ENCODE measurements around the gene ZNF358. TPM values are rescaled to one million over a fixed set of nuclear protein-coding genes. Genes with fewer than 3 reads are reported as not detected.
A peak's percentile ranks its signal among the peaks of the same experiment; 100 is the strongest.

ZNF358 gene
- 14.6 TPM for total RNA-seq

GRCh38 chr19:7515645-7516151 is at the start of gene ZNF358:
TSS of gene ZNF358 (plus strand) at chr19:7516103. CDS start at chr19:7519243, 3,140 bp downstream.
- Histone ChIP-seq H3K9me3 (ENCODE audit: control insufficient read depth in 3 of 3, low read length in 3 of 3) (no peaks in the 10 kb centered on the region), H3K36me3 (ENCODE audit: control insufficient read depth in 3 of 3, insufficient read depth in 3 of 3, low read length in 3 of 3) (peaks cover 0 to 4% (median 3%) of the 10 kb centered on the region in 3 donors), H3K4me3 (ENCODE audit: low read length in 3 of 3) (peak within 1 kb of the TSS; percentile 78 to 79 (median 79)), H3K27ac (ENCODE audit: low read depth, low read length) (peak within 1 kb of the TSS; percentile 73), H3K4me1 (ENCODE audit: control insufficient read depth in 3 of 3, insufficient read depth in 3 of 3, low read length in 3 of 3) (peaks cover 7 to 19% (median 18%) of the 10 kb centered on the region in 3 donors), H3K9ac (ENCODE audit: low read depth in 1 of 3, low read length in 3 of 3) (peak within 1 kb of the TSS; percentile 92 to 98 (median 94)), H3K27me3 (ENCODE audit: control insufficient read depth in 3 of 3, insufficient read depth in 3 of 3, low read length in 3 of 3) (no peaks in the 10 kb centered on the region)

GRCh38 chr19:7467009-7467989 is 48.6 kb upstream of the ZNF358 start:
- peaks cover 37 to 51% (median 44%) of the 10 kb centered on the region in 3 donors for H3K36me3 ChIP-seq (ENCODE audit: control insufficient read depth in 3 of 3, insufficient read depth in 3 of 3, low read length in 3 of 3)
- no peaks in the 10 kb centered on the region for H3K4me1 ChIP-seq (ENCODE audit: control insufficient read depth in 3 of 3, insufficient read depth in 3 of 3, low read length in 3 of 3)
- H3K27ac ChIP-seq (ENCODE audit: low read depth, low read length), result no peak overlapping the region
- H3K4me3 ChIP-seq (ENCODE audit: low read length in 3 of 3), result no peak overlapping the region
- H3K9ac ChIP-seq (ENCODE audit: low read depth in 1 of 3, low read length in 3 of 3), result no peak overlapping the region
- no peaks in the 10 kb centered on the region for H3K9me3 ChIP-seq (ENCODE audit: control insufficient read depth in 3 of 3, low read length in 3 of 3)
- no peaks in the 10 kb centered on the region for H3K27me3 ChIP-seq (ENCODE audit: control insufficient read depth in 3 of 3, insufficient read depth in 3 of 3, low read length in 3 of 3)

- Histone ChIP-seq H3K36me3 (ENCODE audit: control insufficient read depth in 3 of 3, insufficient read depth in 3 of 3, low read length in 3 of 3) (peaks cover 27 to 41% (median 35%) of the 10 kb centered on the region in 3 donors), H3K27me3 (ENCODE audit: control insufficient read depth in 3 of 3, insufficient read depth in 3 of 3, low read length in 3 of 3) (no peaks in the 10 kb centered on the region), H3K9ac (ENCODE audit: low read depth in 1 of 3, low read length in 3 of 3) (no peak overlapping the region), H3K4me1 (ENCODE audit: control insufficient read depth in 3 of 3, insufficient read depth in 3 of 3, low read length in 3 of 3) (no peaks in the 10 kb centered on the region), H3K4me3 (ENCODE audit: low read length in 3 of 3) (no peak overlapping the region), H3K9me3 (ENCODE audit: control insufficient read depth in 3 of 3, low read length in 3 of 3) (no peaks in the 10 kb centered on the region), H3K27ac (ENCODE audit: low read depth, low read length) (no peak overlapping the region)
These were observed 47.1 kb upstream of the ZNF358 start for GRCh38 chr19:7468840-7469239.

DNA sequence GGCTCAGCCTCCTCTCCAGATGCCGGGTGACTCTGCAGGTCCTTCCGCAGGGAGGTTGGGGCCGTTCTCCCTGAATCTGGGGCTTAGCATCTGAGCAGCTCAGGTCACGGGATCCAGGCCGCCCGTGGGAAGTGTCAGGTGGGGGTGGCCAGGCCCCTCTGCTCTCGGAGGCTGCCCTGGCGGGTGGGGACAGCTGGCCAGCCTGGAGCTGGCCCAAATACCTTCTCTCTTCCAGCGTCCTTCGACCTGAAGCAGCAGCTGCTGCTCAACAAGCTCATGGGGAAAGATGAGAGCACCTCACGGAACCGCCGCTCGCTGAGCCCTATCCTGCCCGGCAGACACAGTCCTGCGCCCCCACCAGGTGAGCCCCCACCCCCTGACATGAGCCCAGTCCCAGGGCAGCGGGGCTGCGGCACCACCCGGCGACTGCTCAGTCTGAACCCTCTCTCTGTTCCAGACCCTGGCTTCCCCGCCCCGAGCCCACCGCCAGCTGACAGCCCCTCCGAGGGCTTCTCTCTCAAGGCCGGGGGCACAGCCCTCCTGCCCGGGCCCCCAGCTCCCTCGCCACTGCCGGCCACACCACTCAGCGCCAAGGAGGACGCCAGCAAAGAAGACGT is 46.1 kb upstream of the ZNF358 start:
- Histone ChIP-seq H3K4me1 (ENCODE audit: control insufficient read depth in 3 of 3, insufficient read depth in 3 of 3, low read length in 3 of 3) (no peaks in the 10 kb centered on the region), H3K9ac (ENCODE audit: low read depth in 1 of 3, low read length in 3 of 3) (no peak overlapping the region), H3K27ac (ENCODE audit: low read depth, low read length) (no peak overlapping the region), H3K4me3 (ENCODE audit: low read length in 3 of 3) (no peak overlapping the region), H3K36me3 (ENCODE audit: control insufficient read depth in 3 of 3, insufficient read depth in 3 of 3, low read length in 3 of 3) (peaks cover 21 to 35% (median 29%) of the 10 kb centered on the region in 3 donors), H3K27me3 (ENCODE audit: control insufficient read depth in 3 of 3, insufficient read depth in 3 of 3, low read length in 3 of 3) (no peaks in the 10 kb centered on the region), H3K9me3 (ENCODE audit: control insufficient read depth in 3 of 3, low read length in 3 of 3) (no peaks in the 10 kb centered on the region)

DNA sequence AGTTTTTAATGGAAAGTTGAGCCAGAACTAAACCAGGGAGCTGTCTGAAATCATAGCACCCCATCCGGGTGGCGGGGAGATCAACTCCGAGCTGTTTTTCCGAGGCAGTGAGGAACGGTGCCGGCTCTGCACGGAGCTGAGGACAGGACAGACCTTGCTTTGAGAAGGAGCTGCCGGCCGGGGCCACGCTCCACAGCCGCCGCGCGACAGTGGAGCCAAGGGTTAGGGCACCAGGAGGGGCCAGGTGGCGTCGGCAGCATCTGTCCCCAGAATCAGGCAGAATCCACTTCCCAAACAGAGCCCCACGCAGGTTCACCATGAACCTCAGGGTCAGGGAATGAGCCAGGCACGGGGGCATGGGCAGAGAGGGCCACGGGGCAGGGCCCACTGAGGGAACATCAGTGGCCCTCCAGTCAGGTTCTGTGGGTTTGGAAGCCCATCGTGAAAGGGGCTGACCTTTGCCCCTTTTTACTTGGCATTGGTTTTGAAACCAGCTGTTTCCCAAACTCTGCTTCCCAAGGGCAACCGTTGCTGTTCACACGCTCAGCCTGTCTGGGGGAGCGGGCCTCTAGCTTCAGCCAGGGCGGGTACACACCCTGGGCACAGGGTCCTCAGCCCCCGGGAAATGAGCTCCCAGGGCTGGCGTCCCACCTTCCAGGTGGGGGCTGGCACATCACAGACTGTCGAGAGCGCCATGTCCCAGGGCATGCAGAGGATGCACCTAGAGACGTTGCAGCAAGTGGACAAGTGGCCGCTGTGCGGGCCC is 45.2 kb upstream of the ZNF358 start:
- Histone ChIP-seq H3K4me3 (ENCODE audit: low read length in 3 of 3) (no peak overlapping the region), H3K9ac (ENCODE audit: low read depth in 1 of 3, low read length in 3 of 3) (no peak overlapping the region), H3K27ac (ENCODE audit: low read depth, low read length) (no peak overlapping the region), H3K27me3 (ENCODE audit: control insufficient read depth in 3 of 3, insufficient read depth in 3 of 3, low read length in 3 of 3) (no peaks in the 10 kb centered on the region), H3K9me3 (ENCODE audit: control insufficient read depth in 3 of 3, low read length in 3 of 3) (no peaks in the 10 kb centered on the region), H3K4me1 (ENCODE audit: control insufficient read depth in 3 of 3, insufficient read depth in 3 of 3, low read length in 3 of 3) (no peaks in the 10 kb centered on the region), H3K36me3 (ENCODE audit: control insufficient read depth in 3 of 3, insufficient read depth in 3 of 3, low read length in 3 of 3) (peaks cover 18 to 32% (median 25%) of the 10 kb centered on the region in 3 donors)

DNA sequence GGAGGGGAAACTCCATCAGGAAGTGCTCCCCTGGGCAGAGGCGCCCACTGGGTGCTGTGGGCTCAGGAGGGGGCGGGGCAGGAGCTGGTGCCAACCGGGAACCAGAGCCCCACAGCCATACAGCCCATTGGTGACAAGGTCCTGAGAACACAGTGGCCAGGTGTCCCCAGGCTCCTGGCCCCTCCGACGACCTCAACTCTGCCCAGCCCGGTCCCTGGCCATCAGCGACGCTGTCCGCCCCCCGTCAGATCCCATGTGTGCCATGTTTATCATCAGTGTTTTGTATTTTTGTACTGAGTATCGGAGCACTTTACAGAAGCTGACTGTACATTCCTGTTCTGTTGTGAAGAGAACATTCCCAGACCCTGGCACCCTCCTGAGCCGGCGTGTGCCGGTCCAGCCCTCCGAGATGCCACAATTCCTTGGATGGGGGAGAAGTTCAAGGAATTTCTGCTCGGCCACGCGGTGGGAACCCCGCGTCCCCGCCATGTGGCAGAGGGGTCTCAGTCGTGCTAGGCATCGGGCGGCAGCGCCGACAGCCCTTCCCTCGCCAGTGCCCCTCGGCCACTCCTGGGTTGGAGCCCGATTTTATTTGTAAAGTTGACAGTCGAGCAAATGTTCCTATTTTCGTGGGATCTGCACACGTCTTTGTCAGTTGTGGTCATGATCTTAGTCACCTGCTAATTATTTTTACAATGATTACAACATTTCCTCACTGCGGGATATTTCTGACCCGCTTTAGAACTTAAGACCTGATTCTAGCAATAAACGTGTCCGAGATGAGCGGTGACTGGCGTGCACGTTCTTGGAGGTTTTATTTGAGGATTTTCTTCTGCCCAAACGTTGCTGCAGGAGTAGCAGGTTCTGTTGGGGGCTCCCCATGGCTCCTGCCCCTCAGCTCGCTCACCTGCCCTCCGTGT is 43.9 kb upstream of the ZNF358 start:
- no peaks in the 10 kb centered on the region for H3K4me1 ChIP-seq (ENCODE audit: control insufficient read depth in 3 of 3, insufficient read depth in 3 of 3, low read length in 3 of 3)
- H3K36me3 ChIP-seq (ENCODE audit: control insufficient read depth in 3 of 3, insufficient read depth in 3 of 3, low read length in 3 of 3), result peaks cover 18 to 30% (median 23%) of the 10 kb centered on the region in 3 donors
- H3K9me3 ChIP-seq (ENCODE audit: control insufficient read depth in 3 of 3, low read length in 3 of 3), result no peaks in the 10 kb centered on the region
- H3K9ac ChIP-seq (ENCODE audit: low read depth in 1 of 3, low read length in 3 of 3), result no peak overlapping the region
- H3K27me3 ChIP-seq (ENCODE audit: control insufficient read depth in 3 of 3, insufficient read depth in 3 of 3, low read length in 3 of 3), result no peaks in the 10 kb centered on the region
- H3K27ac ChIP-seq (ENCODE audit: low read depth, low read length), result no peak overlapping the region
- no peak overlapping the region for H3K4me3 ChIP-seq (ENCODE audit: low read length in 3 of 3)

DNA sequence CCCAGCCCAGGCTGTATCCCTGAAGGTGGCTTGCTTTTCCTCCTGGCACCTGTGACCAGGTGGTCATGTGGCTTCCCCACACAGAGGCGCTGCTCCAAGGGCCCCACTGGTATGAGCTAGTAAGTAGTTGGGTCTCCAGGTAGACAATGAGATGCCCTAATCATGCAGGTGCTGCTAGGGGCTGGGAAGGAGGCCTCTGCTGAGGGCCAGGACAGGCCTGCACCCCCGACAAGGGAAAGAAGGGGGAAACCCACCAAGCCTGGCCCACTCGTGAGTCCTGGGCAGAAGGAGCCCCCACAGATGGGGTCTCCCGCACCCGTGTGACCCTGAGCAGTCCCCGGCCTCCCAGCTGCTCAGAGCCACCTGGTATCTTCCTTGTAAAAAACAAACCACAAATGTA is 40.2 kb upstream of the ZNF358 start:
- no peaks in the 10 kb centered on the region for H3K9me3 ChIP-seq (ENCODE audit: control insufficient read depth in 3 of 3, low read length in 3 of 3)
- no peaks in the 10 kb centered on the region for H3K27me3 ChIP-seq (ENCODE audit: control insufficient read depth in 3 of 3, insufficient read depth in 3 of 3, low read length in 3 of 3)
- H3K4me3 ChIP-seq (ENCODE audit: low read length in 3 of 3), result no peak overlapping the region
- no peak overlapping the region for H3K9ac ChIP-seq (ENCODE audit: low read depth in 1 of 3, low read length in 3 of 3)
- peaks cover under 1 to 10% (median 10%) of the 10 kb centered on the region in 3 donors for H3K36me3 ChIP-seq (ENCODE audit: control insufficient read depth in 3 of 3, insufficient read depth in 3 of 3, low read length in 3 of 3)
- H3K4me1 ChIP-seq (ENCODE audit: control insufficient read depth in 3 of 3, insufficient read depth in 3 of 3, low read length in 3 of 3), result peaks cover 0 to 8% (median 3%) of the 10 kb centered on the region in 3 donors
- no peak overlapping the region for H3K27ac ChIP-seq (ENCODE audit: low read depth, low read length)

GRCh38 chr19:7476241-7476640 is 39.7 kb upstream of the ZNF358 start:
- Histone ChIP-seq H3K27ac (ENCODE audit: low read depth, low read length) (no peak overlapping the region), H3K9ac (ENCODE audit: low read depth in 1 of 3, low read length in 3 of 3) (no peak overlapping the region), H3K9me3 (ENCODE audit: control insufficient read depth in 3 of 3, low read length in 3 of 3) (no peaks in the 10 kb centered on the region), H3K4me3 (ENCODE audit: low read length in 3 of 3) (no peak overlapping the region), H3K4me1 (ENCODE audit: control insufficient read depth in 3 of 3, insufficient read depth in 3 of 3, low read length in 3 of 3) (peaks cover 0 to 8% (median 3%) of the 10 kb centered on the region in 3 donors), H3K27me3 (ENCODE audit: control insufficient read depth in 3 of 3, insufficient read depth in 3 of 3, low read length in 3 of 3) (no peaks in the 10 kb centered on the region), H3K36me3 (ENCODE audit: control insufficient read depth in 3 of 3, insufficient read depth in 3 of 3, low read length in 3 of 3) (peaks cover 0 to 5% (median 4%) of the 10 kb centered on the region in 3 donors)
